Measurements from ENCODE around the gene SLC7A1. TPM values are rescaled to one million over a fixed set of nuclear protein-coding genes. Genes with fewer than 3 reads are reported as not detected.

SLC7A1 gene
- total and polyA plus RNA-seq, 2 donors (not counting 3 experiments of a cell fraction or from before 2014, with no cell fraction given), result 21.0 to 79.3 TPM

DNA sequence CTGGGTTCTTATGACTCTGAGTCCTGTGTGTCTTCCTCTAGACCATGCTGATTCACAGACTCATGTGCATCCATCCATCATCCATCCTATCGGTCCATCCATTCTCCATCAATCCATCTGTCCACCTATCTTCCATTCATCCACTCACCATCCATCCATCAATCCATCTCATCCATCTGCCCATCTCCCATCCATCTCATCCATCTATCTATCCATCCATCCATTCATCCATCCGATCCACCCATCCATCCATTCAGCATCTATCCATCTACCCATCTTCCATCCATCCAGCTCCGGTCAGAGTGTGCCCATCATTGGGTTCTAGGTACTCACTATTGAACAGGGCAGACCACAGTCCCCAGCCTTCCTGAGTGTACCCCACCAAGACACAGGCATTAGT, 75.6 kb downstream of the SLC7A1 start:
- FAIRE-seq, result no peak
- H3K4me2 ChIP-seq (ENCODE audit: insufficient read depth, low read length), result no peak overlapping the region
- peaks cover 16 to 22% of the 10 kb centered on the region in 2 experiments for H3K36me3 ChIP-seq (ENCODE audit: control insufficient read depth in 2 of 2, extremely low read depth in 1 of 2, insufficient read depth in 2 of 2, low read length in 2 of 2)
- H3K9me3 ChIP-seq (replicated peaks; ENCODE audit: control insufficient read depth, insufficient read depth, low read length), result no peaks in the 10 kb centered on the region
- H2AFZ ChIP-seq (ENCODE audit: low read depth, low read length), result no peak overlapping the region
- no peaks in the 10 kb centered on the region for H3K9me1 ChIP-seq (replicated peaks; ENCODE audit: control insufficient read depth, extremely low read depth, insufficient read depth, low read length)
- peaks cover 46% of the 10 kb centered on the region for H3K4me1 ChIP-seq (ENCODE audit: control insufficient read depth, extremely low read depth, insufficient read depth, low read length)
- DNase-seq (ENCODE audit: low read depth, low spot score), result no peak
- peaks cover 7% of the 10 kb centered on the region for H3K79me2 ChIP-seq (ENCODE audit: control insufficient read depth, insufficient read depth, low read length)
- intact Hi-C loops (cut with micrococcal nuclease) (loop anchor here (5.0 kb wide), 1 partner anchor 72 kb away; no protein-coding TSS in a partner anchor), dilution Hi-C loops (cut with MboI; ENCODE audit: extremely low pct_ligation_motif_present, low sequenced_read_pairs) (no loop called here)
- H3K27me3 ChIP-seq (ENCODE audit: control insufficient read depth in 2 of 2, insufficient read depth in 2 of 2, low read length in 2 of 2), result no peaks in the 10 kb centered on the region
- H3K9ac ChIP-seq (replicated peaks; ENCODE audit: extremely low read depth, insufficient read depth, low read length), result no peak overlapping the region
- H3K27ac ChIP-seq (ENCODE audit: insufficient read depth, low read depth, low read length), result peak overlapping the region; percentile 56
- H3K4me3 ChIP-seq (replicated peaks in 1 of 3; ENCODE audit: insufficient read depth in 1 of 3, low read depth in 1 of 3, low read length in 3 of 3), result no peak overlapping the region
- no peaks in the 10 kb centered on the region for H4K20me1 ChIP-seq (replicated peaks; ENCODE audit: control insufficient read depth, extremely low read depth, insufficient read depth, low read length)
- ChIA-PET CTCF (interaction anchor here (0.6 to 1.9 kb wide), 4 partner anchors 11 to 1096 kb away, joined by 3 to 7 read pairs (median 3); no protein-coding TSS in a partner anchor), POLR2A (no interaction called here)
- BruUV-seq (replicated peaks), result no TSS peak
- no peak for TF ChIP-seq POLR2AphosphoS5 (IDR thresholded peaks at IDR 0.05; ENCODE audit: insufficient read depth, low read depth, low read length)
- TF ChIP-seq, protein P1, sequence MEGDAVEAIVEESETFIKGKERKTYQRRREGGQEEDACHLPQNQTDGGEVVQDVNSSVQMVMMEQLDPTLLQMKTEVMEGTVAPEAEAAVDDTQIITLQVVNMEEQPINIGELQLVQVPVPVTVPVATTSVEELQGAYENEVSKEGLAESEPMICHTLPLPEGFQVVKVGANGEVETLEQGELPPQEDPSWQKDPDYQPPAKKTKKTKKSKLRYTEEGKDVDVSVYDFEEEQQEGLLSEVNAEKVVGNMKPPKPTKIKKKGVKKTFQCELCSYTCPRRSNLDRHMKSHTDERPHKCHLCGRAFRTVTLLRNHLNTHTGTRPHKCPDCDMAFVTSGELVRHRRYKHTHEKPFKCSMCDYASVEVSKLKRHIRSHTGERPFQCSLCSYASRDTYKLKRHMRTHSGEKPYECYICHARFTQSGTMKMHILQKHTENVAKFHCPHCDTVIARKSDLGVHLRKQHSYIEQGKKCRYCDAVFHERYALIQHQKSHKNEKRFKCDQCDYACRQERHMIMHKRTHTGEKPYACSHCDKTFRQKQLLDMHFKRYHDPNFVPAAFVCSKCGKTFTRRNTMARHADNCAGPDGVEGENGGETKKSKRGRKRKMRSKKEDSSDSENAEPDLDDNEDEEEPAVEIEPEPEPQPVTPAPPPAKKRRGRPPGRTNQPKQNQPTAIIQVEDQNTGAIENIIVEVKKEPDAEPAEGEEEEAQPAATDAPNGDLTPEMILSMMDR (IDR thresholded peaks at IDR 0.05; ENCODE audit: extremely low read depth in 1 of 2, insufficient read depth in 1 of 2, low read depth in 1 of 2, low read length in 2 of 2), result no peak
- TF ChIP-seq, protein P2, sequence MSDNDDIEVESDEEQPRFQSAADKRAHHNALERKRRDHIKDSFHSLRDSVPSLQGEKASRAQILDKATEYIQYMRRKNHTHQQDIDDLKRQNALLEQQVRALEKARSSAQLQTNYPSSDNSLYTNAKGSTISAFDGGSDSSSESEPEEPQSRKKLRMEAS (IDR thresholded peaks at IDR 0.05; ENCODE audit: insufficient read depth, insufficient read length), result no peak

DNA sequence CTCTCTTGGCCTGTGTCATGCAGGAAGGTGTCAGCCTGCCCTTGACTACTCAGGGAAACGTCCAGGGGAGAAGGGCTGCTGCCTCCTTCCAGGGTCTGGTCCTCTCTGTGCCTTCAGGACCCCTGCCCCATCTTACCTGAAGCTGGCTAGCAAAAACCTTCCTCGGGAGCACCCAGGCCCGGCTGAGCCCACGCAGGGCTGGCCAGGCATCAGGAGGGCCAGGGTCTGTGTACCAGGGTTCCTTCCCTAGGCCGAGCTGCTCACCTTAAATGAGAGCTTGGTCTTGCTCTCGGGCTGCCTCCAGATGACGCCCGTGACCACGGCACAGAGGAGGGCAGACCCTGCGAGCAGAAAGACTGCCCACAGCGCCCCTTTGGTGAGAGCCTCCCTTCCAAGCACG, 78.6 kb downstream of the SLC7A1 start:
- no peak overlapping the region for H3K27ac ChIP-seq (ENCODE audit: insufficient read depth, low read depth, low read length)
- no peaks in the 10 kb centered on the region for H3K27me3 ChIP-seq (ENCODE audit: control insufficient read depth in 2 of 2, insufficient read depth in 2 of 2, low read length in 2 of 2)
- H3K4me1 ChIP-seq (ENCODE audit: control insufficient read depth, extremely low read depth, insufficient read depth, low read length), result peaks cover 32% of the 10 kb centered on the region
- ChIA-PET CTCF (interaction anchor here (2.7 kb wide), 1 partner anchor 9 kb away, joined by 21 read pairs; no protein-coding TSS in a partner anchor), POLR2A (no interaction called here)
- BruUV-seq (replicated peaks), result no TSS peak
- dilution Hi-C loops (cut with MboI; ENCODE audit: extremely low pct_ligation_motif_present, low sequenced_read_pairs) (no loop called here), intact Hi-C loops (cut with micrococcal nuclease) (no loop called here)
- TF ChIP-seq EZH2 (IDR thresholded peaks at IDR 0.05; ENCODE audit: borderline replicate concordance, low read depth, low read length, severe bottlenecking), result no peak
- TF ChIP-seq MYC (IDR thresholded peaks at IDR 0.05; ENCODE audit: low read depth, low read length), result no peak
- TF ChIP-seq, protein P1 (IDR thresholded peaks at IDR 0.05; ENCODE audit: extremely low read depth in 1 of 2, insufficient read depth in 1 of 2, low read depth in 1 of 2, low read length in 2 of 2), result no peak
- TF ChIP-seq, protein P2 (IDR thresholded peaks at IDR 0.05; ENCODE audit: insufficient read depth, insufficient read length), result no peak
- TF ChIP-seq GATA2 (IDR thresholded peaks at IDR 0.05; ENCODE audit: insufficient read depth, insufficient read length, low read depth, low read length), result no peak
- TF ChIP-seq FOS (IDR thresholded peaks at IDR 0.05; ENCODE audit: borderline replicate concordance, insufficient read depth, low read length), result no peak
- no peak for TF ChIP-seq POLR2A (IDR thresholded peaks at IDR 0.05; ENCODE audit: low read depth, low read length)
- no peak for TF ChIP-seq POLR2AphosphoS5 (IDR thresholded peaks at IDR 0.05; ENCODE audit: insufficient read depth, low read depth, low read length)
- TF ChIP-seq JUN (IDR thresholded peaks at IDR 0.05; ENCODE audit: borderline replicate concordance, insufficient read depth, insufficient read length, low read depth), result no peak
- DNase-seq (ENCODE audit: low read depth, low spot score) (no peak), FAIRE-seq (no peak)
- H4K20me1 ChIP-seq (replicated peaks; ENCODE audit: control insufficient read depth, extremely low read depth, insufficient read depth, low read length), result no peaks in the 10 kb centered on the region
- no peaks in the 10 kb centered on the region for H3K9me1 ChIP-seq (replicated peaks; ENCODE audit: control insufficient read depth, extremely low read depth, insufficient read depth, low read length)
- H2AFZ ChIP-seq (ENCODE audit: low read depth, low read length), result no peak overlapping the region
- H3K9me3 ChIP-seq (replicated peaks; ENCODE audit: control insufficient read depth, insufficient read depth, low read length), result no peaks in the 10 kb centered on the region
- peaks cover 7% of the 10 kb centered on the region for H3K79me2 ChIP-seq (ENCODE audit: control insufficient read depth, insufficient read depth, low read length)
- no peak overlapping the region for H3K4me2 ChIP-seq (ENCODE audit: insufficient read depth, low read length)
- H3K36me3 ChIP-seq (ENCODE audit: control insufficient read depth in 2 of 2, extremely low read depth in 1 of 2, insufficient read depth in 2 of 2, low read length in 2 of 2), result peaks cover 9 to 13% of the 10 kb centered on the region in 2 experiments
- no peak overlapping the region for H3K9ac ChIP-seq (replicated peaks; ENCODE audit: extremely low read depth, insufficient read depth, low read length)
- no peak overlapping the region for H3K4me3 ChIP-seq (replicated peaks in 1 of 3; ENCODE audit: insufficient read depth in 1 of 3, low read depth in 1 of 3, low read length in 3 of 3)

Data from endothelial cell of umbilical vein (primary cell).